ENCODE data around the gene MISFA.
"Not testable (repeated sequence)": the region's sequence is repeated elsewhere in the genome, so short reads cannot be mapped to it uniquely, and the experiment has no call there.

The MISFA gene

DNA sequence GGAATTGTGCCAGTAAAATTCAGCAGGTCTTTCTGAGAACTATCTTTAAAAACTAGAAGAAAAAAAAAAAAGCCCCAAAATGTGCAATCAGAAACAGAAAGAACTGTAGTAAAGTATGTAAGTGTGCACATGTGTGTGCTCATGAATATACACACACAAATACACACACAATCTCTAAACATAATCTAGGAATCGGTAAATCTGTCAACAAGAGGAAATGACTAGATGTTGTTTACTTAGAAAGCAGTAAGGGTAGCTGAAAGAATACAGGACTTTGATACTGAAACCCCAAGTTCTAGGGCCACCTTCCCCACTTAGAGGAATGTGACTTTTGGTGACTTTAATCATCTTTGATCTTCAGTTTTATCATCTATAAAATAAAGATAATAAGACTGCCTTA lies 24.2 kb upstream of the MISFA start:
- TF ChIP-seq SUZ12 (IDR thresholded peaks at IDR 0.05) (no peak), CTBP1 (IDR thresholded peaks at IDR 0.05; ENCODE audit: borderline replicate concordance) (no peak), LEF1 (IDR thresholded peaks at IDR 0.05; ENCODE audit: borderline replicate concordance) (no peak), NFRKB (IDR thresholded peaks at IDR 0.05) (no peak)
- ChIA-PET POLR2A (no interaction called here), CTCF (no interaction called here)
- no peak for DNase-seq (ENCODE audit: extremely low spot score)

- ChIA-PET CTCF (no interaction called here), POLR2A (interaction anchor here (0.6 to 1.4 kb wide), 2 partner anchors 9 to 37 kb away, joined by 3 to 7 read pairs; partner anchors contain the start of gene UEVLD)
- DNase-seq (ENCODE audit: extremely low spot score), result no peak
These were observed 20.5 kb upstream of the MISFA start for GRCh38 chr11:18578975-18579598.

DNA sequence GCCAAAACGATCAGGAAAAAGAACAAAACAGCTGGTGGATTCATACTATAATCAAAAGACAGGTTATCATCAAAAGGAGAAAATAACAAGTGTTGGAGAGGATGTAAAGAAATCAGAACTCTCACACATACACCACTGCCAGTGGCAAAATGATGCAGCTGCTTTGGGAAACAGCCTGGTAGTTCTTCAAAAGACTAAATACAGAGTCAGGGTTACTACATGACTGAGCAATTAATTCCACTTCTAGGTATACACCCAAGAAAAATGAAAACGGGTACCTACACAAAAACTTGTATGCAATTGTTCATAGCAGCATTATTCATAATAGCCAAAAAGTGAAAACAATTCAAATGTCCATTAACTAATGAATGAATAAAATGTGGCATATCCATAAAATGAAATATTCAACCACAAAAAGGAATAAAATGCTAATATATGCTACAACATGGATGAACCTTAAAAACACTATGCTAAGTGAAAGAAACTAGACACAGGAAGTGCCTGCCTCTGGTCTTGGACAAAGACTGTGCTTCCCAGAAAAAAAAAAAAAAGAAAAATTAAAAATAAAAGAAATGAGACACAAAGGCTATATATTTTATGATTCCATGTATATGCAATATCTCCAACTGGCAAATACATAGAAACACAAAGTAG lies 19.3 kb upstream of the MISFA start:
- POLR2A ChIA-PET, result no interaction called here
- CTCF ChIA-PET, result no interaction called here
- DNase-seq (ENCODE audit: extremely low spot score), result no peak
- TF ChIP-seq SUZ12 (IDR thresholded peaks at IDR 0.05) (no peak), SP1 (IDR thresholded peaks at IDR 0.05) (no peak), ARNT (IDR thresholded peaks at IDR 0.05) (no peak), TARDBP (IDR thresholded peaks at IDR 0.05) (no peak), ELF4 (IDR thresholded peaks at IDR 0.05) (no peak), BHLHE40 (IDR thresholded peaks at IDR 0.05; ENCODE audit: borderline replicate concordance) (no peak), FOXA1 (IDR thresholded peaks at IDR 0.05) (no peak), LEF1 (IDR thresholded peaks at IDR 0.05; ENCODE audit: borderline replicate concordance) (no peak), L3MBTL2 (conservative IDR thresholded peaks at IDR 0.05) (no peak), FOXK2 (IDR thresholded peaks at IDR 0.05) (no peak), CTBP1 (IDR thresholded peaks at IDR 0.05; ENCODE audit: borderline replicate concordance) (no peak), FOXM1 (IDR thresholded peaks at IDR 0.05; ENCODE audit: borderline replicate concordance) (no peak), PKNOX1 (IDR thresholded peaks at IDR 0.05) (no peak), NFRKB (IDR thresholded peaks at IDR 0.05) (no peak), ZNF384 (IDR thresholded peaks at IDR 0.05) (no peak), HDGF (IDR thresholded peaks at IDR 0.05; ENCODE audit: borderline replicate concordance) (no peak)

More at GRCh38 chr11:18578975-18579598, 20.5 kb upstream of the MISFA start:
- no peak for TF ChIP-seq LEF1 (IDR thresholded peaks at IDR 0.05; ENCODE audit: borderline replicate concordance)
- no peak for TF ChIP-seq NFRKB (IDR thresholded peaks at IDR 0.05)
- no peak for TF ChIP-seq CTBP1 (IDR thresholded peaks at IDR 0.05; ENCODE audit: borderline replicate concordance)
- no peak for TF ChIP-seq FOXA1 (IDR thresholded peaks at IDR 0.05)
- TF ChIP-seq HDGF (IDR thresholded peaks at IDR 0.05; ENCODE audit: borderline replicate concordance), result no peak
- no peak for TF ChIP-seq ZNF384 (IDR thresholded peaks at IDR 0.05)
- TF ChIP-seq SP1 (IDR thresholded peaks at IDR 0.05), result no peak

DNA sequence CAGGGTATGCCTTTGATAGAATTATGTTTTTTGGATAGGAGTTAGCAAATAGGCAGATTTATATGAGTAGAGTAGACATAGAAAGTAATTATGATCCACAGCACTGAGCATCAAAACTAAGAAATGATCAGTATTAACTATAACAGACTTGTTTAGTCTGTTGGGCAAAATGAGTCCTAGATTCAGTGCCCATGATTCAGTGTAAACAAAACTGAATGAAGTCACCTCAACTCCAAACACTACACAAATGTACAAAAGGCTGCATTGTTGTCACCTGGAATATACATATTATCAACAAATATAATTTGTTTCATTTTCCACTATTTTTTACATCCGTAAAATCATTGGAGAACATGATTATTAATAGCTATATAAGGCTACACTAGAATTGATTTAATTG lies 17.8 kb upstream of the MISFA start:
- DNase-seq (ENCODE audit: extremely low spot score), result no peak
- POLR2A ChIA-PET, result no interaction called here
- TF ChIP-seq FOXA1 (IDR thresholded peaks at IDR 0.05) (no peak), SP1 (IDR thresholded peaks at IDR 0.05) (no peak), LEF1 (IDR thresholded peaks at IDR 0.05; ENCODE audit: borderline replicate concordance) (no peak)
- CTCF ChIA-PET, result interaction anchor here (0.6 kb wide), 1 partner anchor 1057 kb away, joined by 3 read pairs; no protein-coding TSS in a partner anchor

DNA sequence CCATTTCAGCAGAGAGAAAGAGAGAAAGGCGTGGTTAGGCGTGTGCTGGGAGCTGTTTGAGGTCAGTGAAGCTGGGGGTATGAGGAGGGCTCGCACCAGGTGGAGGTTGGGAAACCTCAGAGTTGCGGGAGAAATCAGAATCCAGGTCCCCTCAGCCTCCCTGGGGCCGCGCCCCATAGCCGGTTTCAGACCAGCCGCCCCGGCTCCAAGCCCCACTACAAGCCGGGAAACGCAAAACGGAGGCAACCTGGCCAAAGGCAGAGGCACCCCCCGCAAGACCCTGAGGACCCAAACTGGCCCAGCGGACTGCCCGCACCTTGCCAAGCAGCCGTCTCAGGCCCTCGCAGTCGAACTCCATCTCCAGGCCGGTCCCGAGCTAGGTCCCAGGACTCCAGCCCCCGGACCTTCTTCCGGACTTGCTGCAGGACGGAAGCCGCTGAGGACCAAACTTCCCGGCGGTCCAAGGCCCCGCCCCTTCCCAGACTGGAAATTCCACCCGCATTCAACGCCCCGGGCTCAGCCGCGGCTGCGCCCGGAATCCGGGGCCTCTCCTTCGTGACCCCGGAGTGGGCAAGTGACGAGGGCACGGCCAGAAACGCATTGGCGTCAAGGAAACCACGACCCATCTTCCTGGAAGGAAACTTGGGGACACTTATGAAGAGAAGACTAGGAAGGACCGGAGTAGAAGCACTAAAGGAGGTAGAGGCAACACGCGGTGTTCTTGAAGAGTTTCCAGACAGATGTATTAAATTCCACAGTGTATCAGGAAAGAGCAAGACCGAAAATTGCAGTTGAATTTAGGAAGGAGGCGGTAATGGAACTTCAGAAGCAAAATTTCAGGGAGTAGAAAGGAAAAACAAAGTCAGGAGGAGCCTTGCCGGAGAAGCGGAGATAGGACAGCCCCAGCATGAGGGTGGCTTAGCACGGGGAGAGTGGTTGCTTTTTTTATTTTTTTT lies 11.0 kb upstream of the MISFA start, which contains the start of gene UEVLD:
TSS of gene UEVLD (minus strand) at position 438 of the 956 bp plus-strand sequence. CDS start at position 358, 80 bp downstream.
- peak; percentile 88 for DNase-seq (ENCODE audit: extremely low spot score)
- TF ChIP-seq HDGF (IDR thresholded peaks at IDR 0.05; ENCODE audit: borderline replicate concordance) (no peak), CTBP1 (IDR thresholded peaks at IDR 0.05; ENCODE audit: borderline replicate concordance) (no peak), FOXA1 (IDR thresholded peaks at IDR 0.05) (no peak), TARDBP (IDR thresholded peaks at IDR 0.05) (no peak), ARNT (IDR thresholded peaks at IDR 0.05) (no peak), ZNF384 (IDR thresholded peaks at IDR 0.05) (no peak), FOXM1 (IDR thresholded peaks at IDR 0.05; ENCODE audit: borderline replicate concordance) (no peak), NFRKB (IDR thresholded peaks at IDR 0.05) (no peak), ELF4 (IDR thresholded peaks at IDR 0.05) (peak; percentile 60), LEF1 (IDR thresholded peaks at IDR 0.05; ENCODE audit: borderline replicate concordance) (no peak), FOXK2 (IDR thresholded peaks at IDR 0.05) (no peak), L3MBTL2 (conservative IDR thresholded peaks at IDR 0.05) (peak; percentile 79), SUZ12 (IDR thresholded peaks at IDR 0.05) (no peak), PKNOX1 (IDR thresholded peaks at IDR 0.05) (no peak), SP1 (IDR thresholded peaks at IDR 0.05) (peak; percentile 30; the same call in 1 of the 2 replicates)
- ChIA-PET POLR2A (interaction anchor here (0.6 to 2.7 kb wide), 6 partner anchors 10 to 1381 kb away, joined by 3 to 8 read pairs (median 4); partner anchors contain the start of genes PIK3C2A, SPTY2D1 and TSG101), CTCF (interaction anchor here (1.0 kb wide), 1 partner anchor 268 kb away, joined by 3 read pairs; no protein-coding TSS in a partner anchor)

- DNase-seq (ENCODE audit: extremely low spot score), result no peak
- CTCF ChIA-PET, result no interaction called here
- no peak for TF ChIP-seq PKNOX1 (IDR thresholded peaks at IDR 0.05)
- TF ChIP-seq HDGF (IDR thresholded peaks at IDR 0.05; ENCODE audit: borderline replicate concordance), result no peak
- no peak for TF ChIP-seq ZNF384 (IDR thresholded peaks at IDR 0.05)
- no peak for TF ChIP-seq TARDBP (IDR thresholded peaks at IDR 0.05)
- POLR2A ChIA-PET, result interaction anchor here (1.2 to 1.7 kb wide), 2 partner anchors 11 to 64 kb away, joined by 3 to 6 read pairs; partner anchors contain the start of gene TSG101
These were observed 9.0 kb upstream of the MISFA start for GRCh38 chr11:18590571-18590970.

DNA sequence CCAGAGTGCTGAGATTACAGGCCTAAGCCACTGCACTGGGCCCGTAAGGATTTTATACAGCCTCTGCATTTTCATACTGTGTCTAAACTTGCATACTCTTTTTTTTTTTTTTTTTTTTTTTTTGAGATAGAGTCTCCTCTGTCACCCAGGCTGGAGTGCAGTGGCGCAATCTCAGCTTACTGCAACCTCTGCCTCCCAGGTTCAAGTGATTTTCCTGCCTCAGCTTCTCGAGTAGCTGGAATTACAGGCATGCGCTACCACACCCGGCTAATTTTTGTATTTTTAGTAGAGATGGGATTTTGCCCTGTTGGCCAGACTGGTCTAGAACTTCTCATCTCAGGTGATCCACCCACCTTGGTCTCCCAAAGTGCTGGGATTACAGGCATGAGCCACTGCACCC lies 5.5 kb upstream of the MISFA start:
- CTCF ChIA-PET; DNase-seq (ENCODE audit: extremely low spot score): not testable (repeated sequence)
- POLR2A ChIA-PET, result interaction anchor here (1.4 kb wide), 1 partner anchor 40 kb away, joined by 3 read pairs; the partner anchor contains the start of gene SPTY2D1

Data from HEK293T (cell line).